HG02884 (cell line): ENCODE results near the gene HSPB7.
"Not testable (repeated sequence)": the region's sequence is repeated elsewhere in the genome, so short reads cannot be mapped to it uniquely, and the experiment has no call there.

Experiments
- ATAC-seq: cut with Tn5 transposase; IDR thresholded peaks from one replicate; pipeline ENCODE4 v1.9.1; 2021; ENCODE audit warnings: mild to moderate bottlenecking, moderate library complexity; ENCODE audit not compliant: unreplicated experiment

HSPB7 gene

DNA sequence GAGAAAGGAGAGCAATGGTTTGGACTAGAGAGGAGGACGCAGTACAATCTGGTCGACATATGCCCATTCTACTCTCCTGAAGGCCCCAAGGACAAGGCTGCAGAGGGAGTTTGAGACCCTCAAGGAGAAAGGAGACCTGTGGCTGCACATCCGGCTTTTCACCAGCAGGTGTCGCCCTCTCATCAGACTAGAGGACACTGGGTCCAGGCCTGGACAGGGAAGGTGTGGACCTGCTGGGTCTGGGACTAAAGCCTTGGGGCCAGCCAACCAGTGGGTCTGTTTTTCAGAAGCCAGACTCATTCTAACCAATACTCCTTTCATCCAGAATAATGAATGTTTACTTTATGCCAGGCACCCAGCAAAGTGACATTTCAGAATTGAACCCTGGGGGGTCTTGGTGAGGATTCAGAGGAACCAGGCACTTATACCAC is 8.8 kb downstream of the HSPB7 start:
- no peak for ATAC-seq

DNA sequence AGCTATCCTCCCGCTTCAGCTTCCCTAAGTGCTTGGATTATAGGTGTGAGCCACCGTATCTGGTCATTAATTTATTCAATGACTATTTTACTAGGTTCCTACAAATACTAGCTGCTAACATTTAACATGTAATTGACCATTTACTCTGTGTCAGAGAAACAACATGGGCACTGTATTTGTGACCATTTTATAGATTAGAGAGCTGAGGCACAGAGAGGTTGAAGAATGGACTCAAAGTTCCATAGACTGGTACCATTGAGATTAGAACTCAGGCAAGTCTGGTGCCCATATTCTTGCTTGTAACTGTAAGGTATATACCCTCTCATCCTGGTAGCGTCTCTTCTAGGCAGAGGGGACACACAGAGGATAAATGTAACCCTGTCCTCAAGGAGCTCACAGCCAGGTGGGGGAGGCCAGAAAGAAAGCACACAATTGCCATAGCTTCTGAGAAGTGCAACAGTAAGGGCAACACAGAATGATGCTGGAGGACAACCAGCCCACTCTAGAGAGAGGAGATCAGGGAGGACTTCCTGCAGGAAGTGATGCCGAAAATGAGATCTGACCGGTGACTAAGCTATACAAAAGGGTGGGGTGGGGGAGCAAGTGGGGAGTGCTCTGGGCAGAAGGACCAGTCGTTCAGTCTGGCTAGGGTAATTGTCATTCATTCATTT is 10.0 kb downstream of the HSPB7 start:
- no peak for ATAC-seq

DNA sequence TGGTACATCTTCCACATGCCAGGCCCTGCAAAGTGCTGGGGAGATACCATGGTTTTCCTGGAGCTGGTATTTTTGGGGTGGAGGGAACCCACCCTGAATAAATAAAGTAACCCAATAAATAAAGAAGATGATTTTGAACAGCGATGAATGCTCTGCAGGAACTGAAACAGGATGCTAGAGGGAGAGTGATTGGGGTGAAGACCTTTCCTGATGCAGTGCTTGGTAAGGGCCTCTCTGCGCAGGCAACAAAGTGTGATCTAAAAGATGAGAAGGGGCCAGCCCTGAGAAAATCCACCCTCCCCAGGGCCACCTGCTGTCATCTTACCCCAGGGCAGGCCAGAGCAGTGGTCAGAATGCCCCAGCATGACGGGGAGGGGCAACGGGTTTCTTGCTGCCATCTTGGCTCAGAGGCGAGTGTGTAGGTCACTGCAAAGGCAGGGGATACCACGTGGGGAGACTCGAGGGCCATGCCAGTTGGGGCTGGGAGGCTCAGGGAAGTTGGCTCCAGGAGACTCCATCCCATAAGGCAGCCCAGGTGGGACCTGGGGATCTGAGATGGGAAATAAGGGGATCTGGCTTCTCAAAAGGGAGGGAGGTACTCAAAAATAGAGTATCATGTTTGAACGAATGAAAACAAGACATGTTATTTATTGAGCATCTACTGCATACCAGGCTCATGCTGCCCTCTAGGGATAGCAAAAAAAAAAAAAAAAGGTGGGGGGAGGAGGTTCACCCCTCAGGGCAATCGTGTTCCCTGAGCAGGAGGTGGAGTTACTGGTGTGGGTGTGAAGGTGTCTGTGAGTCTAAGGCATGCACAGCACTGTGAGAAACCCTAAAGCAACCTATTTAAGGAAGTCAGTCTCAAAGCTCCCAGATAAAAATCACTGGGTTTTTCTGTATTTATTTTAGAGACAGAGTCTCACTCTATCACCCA is 11.0 kb downstream of the HSPB7 start:
- no peak for ATAC-seq

DNA sequence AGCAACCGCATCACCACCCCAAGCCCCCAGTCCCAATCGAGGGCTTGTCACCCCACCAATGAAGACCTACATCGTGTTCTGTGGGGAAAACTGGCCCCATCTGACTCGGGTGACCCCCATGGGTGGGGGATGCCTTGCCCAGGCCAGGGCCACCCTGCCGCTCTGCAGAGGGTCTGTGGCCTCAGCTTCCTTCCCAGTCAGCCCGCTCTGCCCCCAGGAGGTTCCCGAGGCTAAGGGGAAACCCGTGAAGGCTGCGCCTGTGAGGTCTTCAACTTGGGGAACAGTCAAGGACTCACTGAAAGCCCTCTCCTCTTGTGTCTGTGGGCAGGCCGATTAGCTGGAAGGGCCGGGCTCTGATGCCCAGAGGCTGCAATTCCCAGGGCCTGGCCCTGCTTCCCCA is 11.8 kb downstream of the HSPB7 start:
- ATAC-seq = no peak

DNA sequence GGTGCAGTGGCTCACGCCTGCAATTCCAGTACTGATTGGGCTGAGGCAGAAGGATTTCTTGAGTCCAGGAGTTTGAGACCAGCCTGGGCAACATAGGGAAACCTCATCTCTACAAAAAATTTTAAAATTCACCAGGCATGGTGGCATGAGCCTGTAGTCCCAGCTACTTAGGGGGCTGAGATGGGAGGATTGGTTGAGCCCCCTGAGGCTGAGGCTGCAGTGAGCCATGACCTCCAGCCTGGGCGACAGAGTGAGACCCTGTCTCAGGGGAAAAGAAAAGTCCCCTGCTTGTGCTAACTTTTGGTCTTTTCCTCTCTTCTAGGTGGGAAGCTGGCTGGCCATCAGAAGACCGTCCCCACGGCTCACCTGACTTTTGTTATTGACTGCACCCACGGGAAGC is 12.2 kb downstream of the HSPB7 start:
- no peak for ATAC-seq

DNA sequence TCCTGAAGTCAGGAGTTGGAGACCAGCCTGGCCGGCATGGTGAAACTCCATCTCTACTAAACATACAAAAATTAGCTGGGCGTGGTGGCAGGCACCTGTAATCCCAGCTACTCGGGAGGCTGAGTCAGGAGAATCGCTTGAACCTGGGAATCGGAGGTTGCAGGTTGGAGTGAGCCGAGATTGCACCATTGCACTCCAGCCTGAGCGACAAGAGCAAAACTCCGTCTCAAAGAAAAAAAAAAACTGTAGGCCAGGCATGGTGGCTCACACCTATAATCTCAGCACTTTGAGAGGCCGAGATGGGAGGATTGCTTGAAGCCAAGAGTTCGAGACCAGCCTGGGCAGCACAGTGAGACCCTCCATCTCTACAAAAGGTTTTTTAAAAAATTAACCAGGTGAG is 16.6 kb downstream of the HSPB7 start:
- ATAC-seq = not testable (repeated sequence)

DNA sequence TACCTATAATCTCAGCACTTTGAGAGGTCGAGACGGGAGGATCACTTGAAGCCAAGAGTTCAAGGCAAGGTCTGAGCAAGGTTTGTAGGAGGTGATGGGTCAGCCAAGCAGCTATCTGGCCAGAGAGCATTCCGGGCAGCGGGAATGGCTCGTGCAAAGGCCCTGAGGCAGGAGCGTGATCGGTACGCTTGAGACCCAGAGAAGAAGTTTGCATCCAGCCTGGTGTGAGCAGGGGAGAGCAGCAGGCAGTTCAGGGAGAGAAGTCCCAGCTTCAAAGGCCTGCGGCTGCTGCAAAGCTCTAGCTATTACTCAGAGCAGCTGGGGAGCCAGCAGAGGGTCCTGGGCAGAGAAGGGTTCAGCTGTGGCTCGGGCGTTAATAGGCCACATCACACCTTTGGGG is 18.9 kb downstream of the HSPB7 start:
- no peak for ATAC-seq

DNA sequence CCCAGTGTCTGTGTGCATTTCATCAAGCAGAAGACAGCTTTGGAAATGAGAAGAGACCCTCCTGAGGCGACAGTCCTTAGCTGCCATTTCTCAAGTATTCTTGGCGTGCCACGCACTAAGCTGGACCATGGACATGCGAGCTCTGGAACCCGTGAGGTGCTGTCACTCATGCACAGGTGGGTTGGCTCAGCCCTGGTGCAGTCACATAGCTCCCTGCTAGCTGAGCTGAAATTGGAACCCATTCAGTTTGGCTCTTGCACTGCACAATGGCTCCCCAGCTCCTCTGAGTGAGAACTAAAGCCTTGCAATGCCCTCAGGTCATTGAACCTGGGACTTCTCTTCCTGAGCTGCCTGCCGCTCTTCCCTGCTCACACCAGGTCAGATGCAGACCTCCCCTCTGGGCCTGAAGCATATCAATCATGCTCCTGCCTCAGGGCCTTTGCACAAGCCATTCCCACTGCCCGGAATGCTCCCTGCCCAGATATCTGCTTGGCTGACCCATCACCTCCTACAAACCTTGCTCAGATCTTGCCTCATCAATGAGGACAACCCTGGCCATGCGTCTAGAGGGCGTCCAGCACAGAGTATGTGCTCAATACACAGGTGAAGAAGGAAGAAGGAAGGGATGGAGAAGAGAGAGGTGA is 20.1 kb downstream of the HSPB7 start:
- no peak for ATAC-seq

DNA sequence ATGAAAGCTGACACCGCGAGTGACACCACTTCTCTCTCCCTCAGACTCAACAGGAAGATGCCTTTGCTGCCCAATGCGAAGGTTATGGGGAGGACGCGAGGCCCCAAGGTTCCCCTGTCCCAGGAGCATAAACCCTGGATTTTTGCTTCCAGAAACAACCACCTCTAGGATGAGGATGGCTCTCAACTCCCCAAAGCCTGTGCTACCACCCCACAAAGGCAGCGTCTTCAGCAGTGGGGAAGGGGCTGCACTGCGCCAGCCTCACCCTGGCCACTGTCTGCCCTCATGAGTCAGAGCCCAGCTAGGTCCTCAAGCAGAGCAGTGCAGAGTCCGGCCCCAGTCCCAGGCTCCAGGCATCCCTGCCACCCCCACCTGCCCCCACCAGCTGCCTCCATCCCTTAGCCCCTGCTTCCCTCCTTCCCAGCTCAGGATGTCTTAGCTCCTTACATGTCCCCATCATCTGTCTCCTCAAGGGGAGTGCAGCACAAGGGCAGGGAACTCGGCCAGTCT is 20.7 kb downstream of the HSPB7 start:
- ATAC-seq = no peak

DNA sequence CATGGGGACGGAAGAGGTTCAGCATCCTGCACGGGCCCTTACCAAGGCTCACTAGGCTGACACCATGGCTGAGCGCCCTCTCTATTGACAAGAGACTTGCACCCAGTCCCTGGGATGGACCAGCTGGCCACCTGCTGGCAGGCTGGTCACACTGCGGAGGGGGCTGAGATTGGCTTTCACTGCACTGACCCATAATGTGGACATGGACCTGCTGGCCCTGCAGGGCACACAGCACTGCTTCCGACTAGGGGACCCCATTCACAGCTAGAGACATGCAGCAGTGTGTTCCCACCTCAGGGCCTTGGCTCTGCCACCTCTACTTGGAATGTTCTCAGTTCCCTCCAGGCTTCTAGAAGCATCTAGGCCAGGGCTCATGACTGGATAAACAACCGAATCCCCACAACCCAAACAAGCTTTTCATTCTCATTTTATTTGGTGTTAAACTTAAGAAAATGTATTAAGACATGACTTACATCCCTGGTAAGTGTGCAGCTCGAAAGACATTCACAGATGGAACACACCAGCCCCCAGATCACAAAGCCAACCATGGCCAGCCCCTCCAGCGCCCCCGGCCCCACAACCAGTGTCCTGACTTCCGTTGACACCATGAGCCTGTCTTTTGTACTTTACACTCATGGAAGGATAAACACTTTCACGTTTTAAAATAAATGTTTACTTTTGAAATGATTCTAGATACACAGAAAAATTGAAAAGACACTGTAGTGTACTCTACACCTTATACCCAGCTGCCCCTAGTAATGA is 23.1 kb downstream of the HSPB7 start:
- ATAC-seq = no peak

DNA sequence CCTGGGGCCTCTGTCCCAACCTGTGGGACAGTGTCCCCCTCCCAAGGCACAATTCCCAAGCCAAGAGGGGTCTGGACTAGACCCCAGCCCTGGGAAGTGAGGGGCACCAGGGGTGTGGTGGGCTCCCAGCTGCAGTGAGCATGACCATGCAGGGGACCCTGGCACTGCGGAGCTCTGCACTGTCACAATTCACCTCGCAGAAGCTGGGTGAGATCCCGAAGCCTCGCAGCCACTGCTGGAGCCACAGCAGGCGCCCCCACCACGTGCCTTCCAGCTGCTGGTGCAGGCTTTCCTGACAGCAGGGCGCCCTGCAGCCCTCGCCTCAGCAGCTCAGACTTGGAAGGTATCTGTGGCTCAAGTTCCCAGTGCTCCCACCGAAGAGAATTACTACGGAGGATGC is 23.8 kb downstream of the HSPB7 start:
- ATAC-seq = no peak

DNA sequence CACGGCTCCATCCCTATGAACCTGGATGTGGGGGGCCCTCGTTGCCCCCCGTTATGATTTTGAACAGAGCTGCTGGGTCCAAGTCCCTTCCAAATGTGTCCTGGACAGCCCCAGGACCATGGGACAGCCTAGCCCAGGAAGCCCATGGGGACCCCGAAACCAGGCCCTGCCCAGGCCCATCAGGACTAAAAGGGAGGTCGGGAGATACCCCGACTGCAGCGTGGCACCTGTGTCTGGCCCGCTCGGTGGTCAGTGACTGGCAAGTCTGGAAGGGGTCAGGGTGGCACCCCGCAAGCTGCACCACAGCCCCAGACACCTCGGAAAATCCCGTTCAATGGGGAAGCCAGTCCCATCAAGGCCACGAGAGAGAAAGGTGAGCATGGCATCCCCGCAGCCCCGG is 24.2 kb downstream of the HSPB7 start:
- ATAC-seq = no peak

DNA sequence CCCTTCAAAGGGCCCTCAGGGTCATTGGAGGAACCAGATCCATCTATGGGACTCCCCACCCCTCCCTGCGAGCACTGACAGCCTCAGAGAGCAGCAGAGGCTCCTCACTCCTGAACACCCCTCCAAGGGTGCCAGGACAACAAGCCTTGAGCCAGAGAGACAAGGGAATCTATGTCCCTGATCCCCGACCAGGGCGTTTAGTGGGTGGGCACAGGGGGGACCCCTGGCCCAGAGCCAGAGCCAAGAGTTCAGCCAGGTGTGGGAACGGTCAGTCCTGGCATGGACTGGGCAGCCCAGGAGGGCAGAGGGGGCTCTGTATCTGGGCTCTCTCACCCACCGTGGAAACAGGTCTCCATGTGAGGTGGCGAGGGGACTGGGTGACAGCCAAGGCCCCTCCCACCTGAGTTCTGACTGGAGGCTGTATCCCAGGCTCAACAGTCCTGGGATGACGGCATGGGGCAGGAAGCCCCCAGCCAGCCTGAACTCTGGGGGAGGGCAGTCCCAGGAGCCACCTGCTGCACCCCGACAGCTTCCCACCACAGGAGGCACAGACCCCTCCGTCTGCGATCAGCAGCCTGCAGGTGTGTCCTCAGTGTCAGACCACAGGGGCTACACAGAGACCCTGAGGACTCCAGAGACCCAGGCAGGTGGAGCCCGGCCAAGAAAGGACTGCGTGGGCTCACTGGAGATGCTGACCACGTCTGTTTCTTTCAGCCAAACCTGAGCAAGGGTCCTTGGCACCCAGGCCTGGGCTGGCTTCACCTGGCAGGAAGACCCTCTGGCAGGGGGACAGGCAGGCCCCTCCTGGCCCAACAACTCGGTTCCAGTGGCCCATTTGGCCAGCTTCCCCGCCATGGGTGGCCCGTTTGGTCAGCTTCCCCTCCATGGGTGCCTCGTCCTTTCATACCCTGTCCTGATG is 25.0 kb downstream of the HSPB7 start:
- no peak for ATAC-seq

DNA sequence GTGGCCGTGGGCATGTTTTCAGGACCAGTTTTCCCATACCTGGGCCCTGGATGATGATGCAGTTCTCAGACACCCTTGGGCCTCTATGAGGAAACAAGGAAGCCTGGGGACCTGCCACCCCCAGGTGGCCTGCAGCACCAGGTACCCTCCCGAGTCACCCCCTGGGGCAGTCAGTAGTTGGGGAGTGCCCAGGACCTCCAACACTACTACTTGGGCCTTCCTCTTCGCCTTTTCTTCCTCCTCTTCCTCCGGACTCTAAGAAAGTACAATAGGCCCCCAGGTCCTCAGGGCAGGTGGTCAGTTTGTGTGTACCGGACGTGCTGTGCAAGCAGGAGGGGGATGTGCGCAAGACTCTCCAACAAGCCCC is 25.7 kb downstream of the HSPB7 start:
- no peak for ATAC-seq

DNA sequence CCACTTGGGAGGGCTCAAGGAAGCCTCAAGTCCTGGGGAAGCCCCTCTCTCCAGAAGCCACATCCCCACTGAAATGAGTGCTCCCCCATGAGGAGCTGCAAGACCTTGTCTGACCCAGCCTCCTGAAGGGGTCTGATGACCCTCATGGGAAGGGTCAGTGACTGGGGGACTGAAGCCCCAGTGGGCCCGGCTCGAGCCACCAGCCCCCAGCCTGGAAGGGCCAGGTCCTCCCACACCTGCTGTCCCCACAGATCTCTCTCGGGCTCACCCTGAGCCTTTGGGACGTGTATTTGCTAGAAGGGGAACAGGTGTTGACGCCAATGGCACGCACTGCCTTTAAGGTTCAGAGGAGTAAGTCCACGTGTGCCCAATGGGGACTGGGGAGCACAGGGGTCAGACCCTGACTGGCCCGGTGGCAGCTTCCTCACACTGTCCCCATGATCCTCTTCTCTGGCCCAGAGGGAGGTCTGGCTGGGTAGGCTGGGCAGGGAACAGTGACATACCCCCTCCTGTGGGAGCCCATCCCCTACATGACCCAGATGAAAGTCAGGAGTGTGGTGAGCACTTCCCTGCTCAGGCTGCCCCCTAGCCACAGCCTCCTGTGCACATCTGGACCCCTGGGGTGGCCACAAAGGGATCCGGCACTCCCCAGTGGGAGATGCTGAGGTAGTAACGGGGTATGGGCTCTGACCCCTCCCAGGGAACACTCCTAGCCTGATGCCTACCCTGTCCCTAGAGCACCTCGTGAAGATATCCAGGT is 26.2 kb downstream of the HSPB7 start:
- ATAC-seq = no peak

DNA sequence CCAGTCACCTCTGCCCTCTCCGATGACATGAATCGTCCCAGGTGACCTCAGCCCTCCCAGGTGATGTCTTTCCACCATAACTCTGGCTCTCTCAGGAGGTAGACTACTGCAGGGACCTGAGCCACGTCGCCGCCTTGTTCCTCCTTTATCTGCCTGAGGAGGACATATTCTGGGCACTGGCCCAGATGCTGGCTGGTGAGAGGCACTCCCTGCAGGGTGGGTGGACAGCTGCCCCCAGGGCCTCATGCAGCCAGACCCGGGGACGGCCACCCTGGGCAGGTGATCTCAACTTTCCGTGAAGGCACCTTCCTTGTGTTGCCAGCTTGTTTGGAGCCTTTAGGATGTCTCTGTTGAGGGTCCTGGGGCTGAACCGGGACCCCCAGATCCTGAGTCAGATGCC is 28.1 kb downstream of the HSPB7 start:
- ATAC-seq = no peak

DNA sequence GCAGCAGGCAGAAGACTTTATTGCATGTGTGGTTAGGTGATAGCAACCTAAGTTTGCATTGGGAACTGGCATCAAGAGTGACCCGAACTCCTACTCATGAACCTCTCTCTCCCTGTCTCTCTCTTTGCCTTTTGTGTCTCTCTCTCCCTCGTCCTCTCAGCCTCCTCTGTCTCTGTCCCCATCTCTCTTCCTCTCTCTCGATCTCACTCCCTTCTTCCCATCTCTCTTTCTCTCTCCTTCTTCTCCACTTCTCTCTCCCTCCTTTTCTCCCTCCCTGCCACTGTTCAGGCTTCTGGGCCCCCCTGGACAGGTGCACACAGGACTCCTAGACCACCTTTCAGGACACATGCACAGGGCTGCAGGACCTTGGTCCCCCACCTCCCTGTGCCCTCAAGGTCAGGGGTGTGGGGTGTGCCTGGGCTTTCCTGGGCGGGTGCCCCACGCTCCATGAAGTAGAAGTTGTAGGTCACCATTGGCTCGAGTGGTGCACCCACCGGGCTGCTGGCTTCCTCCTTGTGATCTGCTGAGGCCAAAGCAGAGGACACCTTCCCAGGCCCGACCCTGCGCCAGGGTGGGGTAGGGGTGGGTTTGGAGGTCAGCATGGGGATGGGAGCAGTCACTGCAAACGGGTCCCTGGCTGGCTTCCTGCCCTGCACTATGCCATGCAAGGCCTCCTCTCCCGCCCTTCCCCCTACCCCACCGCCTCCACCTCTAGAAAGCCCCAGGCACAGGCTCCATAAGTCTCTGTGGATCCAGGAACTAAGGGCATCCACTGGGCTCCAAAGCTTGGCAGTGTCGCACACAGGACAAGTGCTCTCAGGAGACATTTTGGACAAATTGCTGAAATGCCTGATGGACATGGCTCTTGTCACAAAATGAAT is 28.7 kb downstream of the HSPB7 start:
- ATAC-seq = no peak

DNA sequence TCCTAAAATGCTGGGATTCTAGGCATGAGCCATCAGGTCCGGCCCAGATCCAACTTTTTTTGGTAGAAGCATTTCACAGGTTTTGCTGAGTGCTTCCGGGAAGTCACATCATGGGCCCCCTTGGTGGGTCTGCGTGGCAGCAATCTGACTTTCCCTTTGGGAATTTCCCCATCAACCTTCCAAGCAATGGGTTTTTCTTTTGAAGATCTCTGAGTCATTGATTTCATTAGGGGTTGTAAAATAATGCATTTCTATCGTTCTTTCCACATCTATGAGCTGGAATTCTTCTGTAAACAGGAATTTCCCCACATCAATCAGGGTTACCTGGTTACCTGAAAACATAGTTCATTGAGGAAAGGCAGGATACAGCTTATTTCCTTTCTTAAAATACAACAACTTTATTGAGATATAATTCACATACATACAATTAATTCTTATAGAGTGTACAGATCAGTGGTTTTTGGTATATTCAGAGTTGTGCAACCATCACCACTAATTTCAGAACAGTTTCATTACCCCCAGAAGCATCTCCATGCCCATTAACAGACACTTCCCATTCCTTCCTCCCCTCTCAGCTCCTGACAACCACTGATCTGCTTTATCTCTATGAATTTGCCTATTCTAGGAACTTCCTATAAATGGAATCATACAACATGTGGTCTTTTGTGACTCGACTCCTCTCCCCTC is 32.1 kb downstream of the HSPB7 start:
- ATAC-seq = no peak
